ENCODE measurements around the gene VDR. TPM values are rescaled to one million over a fixed set of nuclear protein-coding genes. Genes with fewer than 3 reads are reported as not detected.

VDR gene
- total RNA-seq, 4 donors from 2014 or later, result 0.26 to 2.0 (median 0.49) TPM

GRCh38 chr12:47833591-47834012 is 71.2 kb downstream of the VDR start:
- no peak overlapping the region for H3K27ac ChIP-seq
- no peaks in the 10 kb centered on the region for H3K36me3 ChIP-seq
- no peak for TF ChIP-seq CTCF (IDR thresholded peaks at IDR 0.05)
- H3K9me3 ChIP-seq, result no peaks in the 10 kb centered on the region
- peaks cover 0 to 6% of the 10 kb centered on the region in 2 donors for H3K4me1 ChIP-seq
- no peak for DNase-seq
- intact Hi-C loops (cut with DNase I; ENCODE audit: low total_unique reads), result loop anchor here (10.0 kb wide), 3 partner anchors 49 to 119 kb away; no protein-coding TSS in a partner anchor
- H3K4me3 ChIP-seq, result no peak overlapping the region
- H3K27me3 ChIP-seq, result no peaks in the 10 kb centered on the region

GRCh38 chr12:47832263-47832933 is 72.4 kb downstream of the VDR start:
- no peaks in the 10 kb centered on the region for H3K36me3 ChIP-seq
- no peaks in the 10 kb centered on the region for H3K9me3 ChIP-seq
- DNase-seq, result no peak
- intact Hi-C loops (cut with DNase I; ENCODE audit: low total_unique reads), result loop anchor here (10.0 kb wide), 3 partner anchors 48 to 118 kb away; no protein-coding TSS in a partner anchor
- H3K4me1 ChIP-seq, result peaks cover 0 to 9% of the 10 kb centered on the region in 2 donors
- H3K4me3 ChIP-seq, result no peak overlapping the region
- H3K27ac ChIP-seq, result no peak overlapping the region
- H3K27me3 ChIP-seq, result no peaks in the 10 kb centered on the region
- TF ChIP-seq POLR2A (IDR thresholded peaks at IDR 0.05), result no peak
- no peak for TF ChIP-seq CTCF (IDR thresholded peaks at IDR 0.05)

- no peak for TF ChIP-seq POLR2A (IDR thresholded peaks at IDR 0.05)
- no peak for TF ChIP-seq CTCF (IDR thresholded peaks at IDR 0.05)
- intact Hi-C loops (cut with DNase I; ENCODE audit: low total_unique reads), result no loop called here
- Histone ChIP-seq H3K4me1 (peaks cover under 1 to 22% of the 10 kb centered on the region in 2 donors), H3K9me3 (no peaks in the 10 kb centered on the region), H3K4me3 (no peak overlapping the region), H3K36me3 (no peaks in the 10 kb centered on the region), H3K27me3 (no peaks in the 10 kb centered on the region), H3K27ac (peak overlapping the region; percentile 87 to 99)
- no peak for DNase-seq
Measured at GRCh38 chr12:47829584-47829983, 75.2 kb downstream of the VDR start.

- DNase-seq, result peak; percentile 91 to 92
- no peaks in the 10 kb centered on the region for H3K36me3 ChIP-seq
- H3K27ac ChIP-seq, result peak overlapping the region; percentile 87 to 99
- H3K4me3 ChIP-seq, result no peak overlapping the region
- TF ChIP-seq POLR2A (IDR thresholded peaks at IDR 0.05) (no peak), CTCF (IDR thresholded peaks at IDR 0.05) (no peak)
- intact Hi-C loops (cut with DNase I; ENCODE audit: low total_unique reads), result no loop called here
- H3K27me3 ChIP-seq, result no peaks in the 10 kb centered on the region
- H3K9me3 ChIP-seq, result no peaks in the 10 kb centered on the region
- H3K4me1 ChIP-seq, result peaks cover 6 to 27% of the 10 kb centered on the region in 2 donors
Measured at GRCh38 chr12:47828976-47829482, 75.8 kb downstream of the VDR start.

Measured in uterus (tissue), 4 donors.